RWPE2 (cell line): ENCODE measurements around the gene DOCK8.

Experiments used
- ATAC-seq: fragments of 200-7000 bp; cut with Tn5 transposase; 3 replicates; pipeline ENCODE4 v1.9.1; 2021; ENCODE audit warnings: low read depth
- DNase-seq: peaks from one replicate; pipeline ENCODE4 v3.0.0-alpha.2; 2020; ENCODE audit warnings: low spot score
- H3K27ac ChIP-seq: fragments of 450-650 bp; 2 replicates; pipeline ENCODE4 v1.5.1; 2017; ENCODE audit warnings: mild to moderate bottlenecking; ENCODE audit not compliant: poor library complexity, severe bottlenecking
- H3K27me3 ChIP-seq: fragments of 250-450 bp; sonication (Bioruptor Pico); 2 replicates; pipeline ENCODE4 v1.5.1; 2021; ENCODE audit warnings: mild to moderate bottlenecking, moderate library complexity; ENCODE audit not compliant: insufficient read depth, poor library complexity, severe bottlenecking
- H3K36me3 ChIP-seq: fragments of 250-450 bp; sonication (Bioruptor Pico); 2 replicates; pipeline ENCODE4 v1.5.1; 2020; ENCODE audit warnings: low read depth, mild to moderate bottlenecking, moderate library complexity
- H3K4me1 ChIP-seq: fragments of 250-450 bp; sonication (Bioruptor Pico); 2 replicates; pipeline ENCODE4 v1.5.1; 2021; ENCODE audit warnings: mild to moderate bottlenecking, moderate library complexity; ENCODE audit not compliant: insufficient read depth, poor library complexity, severe bottlenecking
- H3K4me3 ChIP-seq: fragments of 250-450 bp; sonication (Bioruptor Pico); 2 replicates; pipeline ENCODE4 v1.5.1; 2021; ENCODE audit warnings: mild to moderate bottlenecking, moderate library complexity; ENCODE audit not compliant: severe bottlenecking
- H3K9me3 ChIP-seq: fragments of 250-450 bp; sonication (Bioruptor Pico); 2 replicates; pipeline ENCODE4 v1.5.1; 2021; ENCODE audit warnings: mild to moderate bottlenecking, moderate library complexity; ENCODE audit not compliant: severe bottlenecking
- CTCF ChIP-seq: fragments of 450-650 bp; IDR thresholded peaks from one replicate; pipeline ENCODE4 v1.5.1; 2017; ENCODE audit warnings: mild to moderate bottlenecking, moderate library complexity; ENCODE audit not compliant: poor library complexity, severe bottlenecking

DOCK8 gene

GRCh38 chr9:462121-462520, 247.5 kb downstream of the DOCK8 start:
- Histone ChIP-seq H3K36me3 (no peaks in the 10 kb centered on the region), H3K27ac (no peak overlapping the region), H3K27me3 (no peaks in the 10 kb centered on the region), H3K4me3 (no peak overlapping the region), H3K9me3 (no peaks in the 10 kb centered on the region), H3K4me1 (no peaks in the 10 kb centered on the region)
- ATAC-seq (no peak), DNase-seq (no peak)
- no peak for TF ChIP-seq CTCF

GRCh38 chr9:462606-463005, 247.9 kb downstream of the DOCK8 start:
- no peak for DNase-seq

GRCh38 chr9:463455-464171, 248.9 kb downstream of the DOCK8 start:
- Histone ChIP-seq H3K9me3 (no peaks in the 10 kb centered on the region), H3K4me1 (no peaks in the 10 kb centered on the region), H3K4me3 (no peak overlapping the region), H3K27ac (no peak overlapping the region), H3K27me3 (no peaks in the 10 kb centered on the region), H3K36me3 (no peaks in the 10 kb centered on the region)
- ATAC-seq (no peak), DNase-seq (no peak)
- no peak for TF ChIP-seq CTCF

More at GRCh38 chr9:462606-463005, 247.9 kb downstream of the DOCK8 start:
- Histone ChIP-seq H3K4me1 (no peaks in the 10 kb centered on the region), H3K36me3 (no peaks in the 10 kb centered on the region), H3K4me3 (no peak overlapping the region), H3K27me3 (no peaks in the 10 kb centered on the region), H3K9me3 (no peaks in the 10 kb centered on the region), H3K27ac (no peak overlapping the region)
- TF ChIP-seq CTCF = no peak
- no peak for ATAC-seq

DNA sequence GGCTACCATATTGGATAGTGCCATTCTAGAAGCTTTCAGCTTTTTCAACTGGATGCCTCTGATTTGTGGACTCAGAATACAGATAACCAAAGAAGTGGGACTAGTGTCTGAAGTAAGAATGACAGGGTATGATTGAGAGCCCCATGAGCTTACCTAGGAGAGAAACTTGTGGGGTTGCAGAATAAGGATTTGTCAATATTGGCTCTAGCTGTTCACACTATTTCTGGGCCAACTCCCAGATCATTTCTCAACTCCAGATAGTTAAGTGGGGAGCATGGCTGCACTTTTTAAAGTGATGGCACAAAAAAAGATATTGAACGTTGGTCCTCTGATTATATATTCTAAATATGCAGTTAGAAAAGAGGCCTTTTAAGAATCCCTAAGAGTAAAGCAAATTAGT, 252.1 kb downstream of the DOCK8 start:
- Histone ChIP-seq H3K27me3 (no peaks in the 10 kb centered on the region), H3K4me1 (peaks cover 6% of the 10 kb centered on the region), H3K4me3 (no peak overlapping the region), H3K9me3 (no peaks in the 10 kb centered on the region), H3K27ac (no peak overlapping the region), H3K36me3 (no peaks in the 10 kb centered on the region)
- TF ChIP-seq CTCF = no peak
- no peak for ATAC-seq
- DNase-seq = no peak

GRCh38 chr9:468766-469426, 254.2 kb downstream of the DOCK8 start:
- ATAC-seq = no peak
- Histone ChIP-seq H3K27ac (no peak overlapping the region), H3K27me3 (no peaks in the 10 kb centered on the region), H3K9me3 (no peaks in the 10 kb centered on the region), H3K4me3 (no peak overlapping the region), H3K4me1 (peaks cover 6% of the 10 kb centered on the region), H3K36me3 (no peaks in the 10 kb centered on the region)
- TF ChIP-seq CTCF = no peak
- no peak for DNase-seq
